HepG2 (cell line): ENCODE results near the gene TMEM100.

ENCODE experiments used
- CHCHD3 ChIP-seq: sonication (generic); formaldehyde crosslinking; IDR thresholded peaks from 2 replicates; pipeline ENCODE4 v1.8.0; 2022; ENCODE audit warnings: mild to moderate bottlenecking, missing genetic modification reagents, moderate library complexity
- CREB1 ChIP-seq, 2 experiments: fragments of 450-650 bp in 1 of 2; IDR thresholded peaks; 2 replicates each; pipeline ENCODE4 v1.6.1; 2016 to 2017; ENCODE audit warnings: control low read depth in 1 of 2, mild to moderate bottlenecking in 1 of 2, missing compliant biosample characterization in 1 of 2, missing genetic modification characterization in 1 of 2
- ETV6 ChIP-seq: sonication (generic); formaldehyde crosslinking; conservative IDR thresholded peaks from 2 replicates; pipeline ENCODE4 v1.4.0; 2020; ENCODE audit warnings: missing genetic modification reagents
- HMGXB4 ChIP-seq, 2 experiments: sonication (generic) in 1 of 2; formaldehyde crosslinking in 1 of 2; IDR thresholded peaks; 2 replicates each; pipeline versions ENCODE4 v1.4.0 to v1.6.1; 2018 to 2020; ENCODE audit warnings: missing genetic modification reagents in 2 of 2, borderline replicate concordance in 1 of 2, low read depth in 1 of 2, mild to moderate bottlenecking in 1 of 2, missing biosample characterization in 1 of 2
- SP1 ChIP-seq, 2 experiments: fragments of 450-650 bp in 1 of 2; sonication (generic) in 1 of 2; formaldehyde crosslinking in 1 of 2; IDR thresholded peaks; 2 replicates each; pipeline versions ENCODE4 v1.4.0 to v1.6.1; 2016 to 2020; ENCODE audit warnings: missing genetic modification reagents in 1 of 2
- ZNF292 ChIP-seq: sonication (generic); formaldehyde crosslinking; IDR thresholded peaks from 2 replicates; pipeline ENCODE4 v1.8.1; 2022; ENCODE audit warnings: mild to moderate bottlenecking, low read depth, missing genetic modification reagents, borderline replicate concordance
- ZNF570 ChIP-seq: sonication (generic); formaldehyde crosslinking; IDR thresholded peaks from 2 replicates; pipeline ENCODE4 v1.4.0; 2020; ENCODE audit warnings: mild to moderate bottlenecking, missing genetic modification reagents, borderline replicate concordance
- ZNF609 ChIP-seq: sonication (generic); formaldehyde crosslinking; IDR thresholded peaks from 2 replicates; pipeline ENCODE4 v1.4.0; 2020; ENCODE audit warnings: mild to moderate bottlenecking, missing genetic modification reagents, borderline replicate concordance

DNA sequence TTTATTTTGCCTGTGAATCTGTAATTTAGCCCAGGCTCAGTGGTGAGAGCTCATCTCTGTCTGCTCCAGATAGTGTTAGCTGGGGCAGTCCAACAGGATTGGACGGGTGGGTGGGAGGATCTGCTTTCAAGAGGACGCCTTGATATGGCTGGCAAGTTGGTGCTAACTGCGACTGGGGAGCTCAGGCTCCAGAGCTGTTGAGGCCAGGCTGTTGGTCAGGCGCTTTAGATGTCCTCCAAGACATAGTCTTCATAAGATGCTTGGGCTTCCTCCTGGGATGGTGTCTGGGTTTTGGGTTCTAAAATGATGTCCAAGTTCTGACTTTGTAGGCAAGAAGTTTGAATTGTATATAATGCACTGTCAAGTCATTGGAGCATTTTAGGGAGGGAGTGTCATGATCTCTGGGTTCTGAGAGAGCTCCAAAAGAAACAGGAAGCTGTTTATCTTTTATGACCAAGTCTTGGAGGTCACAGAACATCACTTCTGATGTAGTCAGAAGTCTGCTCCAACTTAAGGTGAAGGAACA lies 15.4 kb upstream of the TMEM100 start:
- TF ChIP-seq ETV6 (CRISPR knock-in tag), result no peak
- no peak for TF ChIP-seq SP1 (IDR thresholded peaks at IDR 0.05)
- no peak for TF ChIP-seq SP1 (CRISPR knock-in tag; IDR thresholded peaks at IDR 0.05)
- TF ChIP-seq ZNF292 (CRISPR knock-in tag), result no peak
- TF ChIP-seq ZNF609 (CRISPR knock-in tag), result no peak
- TF ChIP-seq HMGXB4 (CRISPR knock-in tag; IDR thresholded peaks at IDR 0.05; ENCODE audit: borderline replicate concordance in 1 of 2, low read depth in 1 of 2), result no peak
- TF ChIP-seq ZNF570, result no peak
- no peak for TF ChIP-seq CREB1 (IDR thresholded peaks at IDR 0.05)
- TF ChIP-seq CREB1 (CRISPR knock-in tag; IDR thresholded peaks at IDR 0.05), result no peak
- TF ChIP-seq CHCHD3, result no peak
